Measurements from ENCODE around the gene ZC3H10.

- TF ChIP-seq REST (IDR thresholded peaks at IDR 0.05; ENCODE audit: low read depth): no peak
- TF ChIP-seq, protein P1, sequence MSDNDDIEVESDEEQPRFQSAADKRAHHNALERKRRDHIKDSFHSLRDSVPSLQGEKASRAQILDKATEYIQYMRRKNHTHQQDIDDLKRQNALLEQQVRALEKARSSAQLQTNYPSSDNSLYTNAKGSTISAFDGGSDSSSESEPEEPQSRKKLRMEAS (IDR thresholded peaks at IDR 0.05): no peak
- TF ChIP-seq EGR1 (IDR thresholded peaks at IDR 0.05): no peak
- TF ChIP-seq, protein P2, sequence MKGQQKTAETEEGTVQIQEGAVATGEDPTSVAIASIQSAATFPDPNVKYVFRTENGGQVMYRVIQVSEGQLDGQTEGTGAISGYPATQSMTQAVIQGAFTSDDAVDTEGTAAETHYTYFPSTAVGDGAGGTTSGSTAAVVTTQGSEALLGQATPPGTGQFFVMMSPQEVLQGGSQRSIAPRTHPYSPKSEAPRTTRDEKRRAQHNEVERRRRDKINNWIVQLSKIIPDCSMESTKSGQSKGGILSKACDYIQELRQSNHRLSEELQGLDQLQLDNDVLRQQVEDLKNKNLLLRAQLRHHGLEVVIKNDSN (IDR thresholded peaks at IDR 0.05): no peak
- no peak for TF ChIP-seq YY1 (IDR thresholded peaks at IDR 0.05; ENCODE audit: low read depth)
- no peak for TF ChIP-seq EP300 (IDR thresholded peaks at IDR 0.05; ENCODE audit: borderline replicate concordance)
- no peak for TF ChIP-seq RAD21 (IDR thresholded peaks at IDR 0.05; ENCODE audit: low read depth)
- TF ChIP-seq NFIC (IDR thresholded peaks at IDR 0.05): no peak
- no peak for TF ChIP-seq CEBPB (IDR thresholded peaks at IDR 0.05)
- no peak for TF ChIP-seq TAF1 (IDR thresholded peaks at IDR 0.05; ENCODE audit: low read depth)
- TF ChIP-seq TEAD4 (IDR thresholded peaks at IDR 0.05): no peak
- TF ChIP-seq CREB1 (IDR thresholded peaks at IDR 0.05; ENCODE audit: low read depth): no peak
- TF ChIP-seq ZBTB7A (IDR thresholded peaks at IDR 0.05; ENCODE audit: low read depth): no peak
- no peak for TF ChIP-seq FOXM1 (IDR thresholded peaks at IDR 0.05; ENCODE audit: borderline replicate concordance, low read depth)
These were observed 3.3 kb downstream of the ZC3H10 start for GRCh38 chr12:56121204-56121870.
